Astrocyte (in vitro differentiated cells and primary cell): Measurements from ENCODE around the gene KRTAP4-7. TPM values are rescaled to one million over a fixed set of nuclear protein-coding genes. Genes with fewer than 3 reads are reported as not detected.

Experiments used
- DNase-seq: peaks from one replicate; pipeline ENCODE4 v3.0.0-alpha.2; 2010; ENCODE audit warnings: low read depth
- FAIRE-seq: peaks from 2 replicates; lab custom pipeline; 2011; peaks lifted over from hg19 to GRCh38; lab: Jason Lieb, UNC
- H2AFZ ChIP-seq: 2 replicates; pipeline ENCODE4 v1.6.0; 2012; ENCODE audit warnings: low read depth, low read length, inconsistent platforms
- H3K27ac ChIP-seq: 2 replicates; pipeline ENCODE4 v1.5.1; 2011; ENCODE audit warnings: low read depth, low read length, inconsistent platforms
- H3K27me3 ChIP-seq: 2 replicates; pipeline ENCODE4 v1.6.0; 2011; ENCODE audit warnings: low read length, inconsistent platforms; ENCODE audit not compliant: insufficient read depth
- H3K36me3 ChIP-seq: 2 replicates; pipeline ENCODE4 v1.5.1; 2011; ENCODE audit warnings: low read length, inconsistent platforms; ENCODE audit not compliant: insufficient read depth
- H3K4me1 ChIP-seq: 2 replicates; pipeline ENCODE4 v1.5.1; 2011; ENCODE audit warnings: low read length, inconsistent platforms; ENCODE audit not compliant: insufficient read depth
- H3K4me2 ChIP-seq: 2 replicates; pipeline ENCODE4 v1.6.0; 2012; ENCODE audit warnings: low read length, inconsistent platforms
- H3K4me3 ChIP-seq: 2 replicates; pipeline ENCODE4 v1.5.1; 2011; ENCODE audit warnings: low read depth, mild to moderate bottlenecking, low read length, inconsistent platforms; ENCODE audit not compliant: insufficient read depth
- H3K79me2 ChIP-seq: 2 replicates; pipeline ENCODE4 v1.6.0; 2012; ENCODE audit warnings: mild to moderate bottlenecking, low read length, inconsistent platforms; ENCODE audit not compliant: insufficient read depth
- H3K9ac ChIP-seq: 2 replicates; pipeline ENCODE4 v1.6.0; 2012; ENCODE audit warnings: mild to moderate bottlenecking, low read length, inconsistent platforms
- H3K9me3 ChIP-seq: 2 replicates; pipeline ENCODE4 v1.5.1; 2012; ENCODE audit warnings: low read depth, mild to moderate bottlenecking, low read length, inconsistent platforms; ENCODE audit not compliant: insufficient read depth
- H4K20me1 ChIP-seq: 2 replicates; pipeline ENCODE4 v1.6.0; 2012; ENCODE audit warnings: low read length, inconsistent platforms; ENCODE audit not compliant: insufficient read depth
- H3K27ac Mint-ChIP-seq: one replicate; pipeline ENCODE4 v1.8.0; 2021; ENCODE audit warnings: mild to moderate bottlenecking, mixed read lengths; ENCODE audit not compliant: unreplicated experiment
- H3K27me3 Mint-ChIP-seq: one replicate; pipeline ENCODE4 v1.8.0; 2021; ENCODE audit warnings: low read depth, mixed read lengths; ENCODE audit not compliant: unreplicated experiment
- H3K36me3 Mint-ChIP-seq: one replicate; pipeline ENCODE4 v1.8.0; 2021; ENCODE audit warnings: low read depth, mixed read lengths; ENCODE audit not compliant: unreplicated experiment
- H3K4me1 Mint-ChIP-seq: one replicate; pipeline ENCODE4 v1.8.0; 2021; ENCODE audit warnings: low read depth, mixed read lengths; ENCODE audit not compliant: unreplicated experiment
- H3K4me3 Mint-ChIP-seq: one replicate; pipeline ENCODE4 v1.8.0; 2021; ENCODE audit warnings: mild to moderate bottlenecking, moderate library complexity, mixed read lengths; ENCODE audit not compliant: unreplicated experiment
- H3K9me3 Mint-ChIP-seq: one replicate; pipeline ENCODE4 v1.8.0; 2021; ENCODE audit warnings: mild to moderate bottlenecking, mixed read lengths; ENCODE audit not compliant: unreplicated experiment
- EZH2 ChIP-seq: IDR thresholded peaks from 2 replicates; pipeline ENCODE4 v1.6.1; 2012; ENCODE audit warnings: mild to moderate bottlenecking, low read length, inconsistent platforms; ENCODE audit not compliant: insufficient read depth
- total RNA-seq: library from RNA; stranded (reverse); gene quantifications from 2 replicates; pipeline ENCODE4 v1.2.1, GENCODE V29; 2021
- TF ChIP-seq, protein P1 (sequence below): IDR thresholded peaks from 2 replicates; pipeline ENCODE4 v1.5.1; 2011; ENCODE audit warnings: low read depth, mild to moderate bottlenecking, inconsistent platforms, low read length, moderate library complexity; ENCODE audit not compliant: insufficient read depth

KRTAP4-7 gene
- total RNA-seq, 1 donor from 2014 or later = not detected

- Mint-ChIP-seq H3K27me3 (no peaks in the 10 kb centered on the region), H3K9me3 (peaks cover 2% of the 10 kb centered on the region), H3K27ac (no peak overlapping the region), H3K4me1 (peaks cover 23% of the 10 kb centered on the region), H3K4me3 (no peak overlapping the region), H3K36me3 (peaks cover 3% of the 10 kb centered on the region)
- Histone ChIP-seq H3K4me1 (peaks cover 30% of the 10 kb centered on the region), H3K79me2 (no peaks in the 10 kb centered on the region), H3K9ac (no peak overlapping the region), H2AFZ (no peak overlapping the region), H3K9me3 (no peaks in the 10 kb centered on the region), H4K20me1 (no peaks in the 10 kb centered on the region), H3K4me3 (no peak overlapping the region), H3K36me3 (no peaks in the 10 kb centered on the region), H3K27me3 (no peaks in the 10 kb centered on the region), H3K27ac (peak overlapping the region; percentile 86), H3K4me2 (no peak overlapping the region)
- TF ChIP-seq, protein P1, sequence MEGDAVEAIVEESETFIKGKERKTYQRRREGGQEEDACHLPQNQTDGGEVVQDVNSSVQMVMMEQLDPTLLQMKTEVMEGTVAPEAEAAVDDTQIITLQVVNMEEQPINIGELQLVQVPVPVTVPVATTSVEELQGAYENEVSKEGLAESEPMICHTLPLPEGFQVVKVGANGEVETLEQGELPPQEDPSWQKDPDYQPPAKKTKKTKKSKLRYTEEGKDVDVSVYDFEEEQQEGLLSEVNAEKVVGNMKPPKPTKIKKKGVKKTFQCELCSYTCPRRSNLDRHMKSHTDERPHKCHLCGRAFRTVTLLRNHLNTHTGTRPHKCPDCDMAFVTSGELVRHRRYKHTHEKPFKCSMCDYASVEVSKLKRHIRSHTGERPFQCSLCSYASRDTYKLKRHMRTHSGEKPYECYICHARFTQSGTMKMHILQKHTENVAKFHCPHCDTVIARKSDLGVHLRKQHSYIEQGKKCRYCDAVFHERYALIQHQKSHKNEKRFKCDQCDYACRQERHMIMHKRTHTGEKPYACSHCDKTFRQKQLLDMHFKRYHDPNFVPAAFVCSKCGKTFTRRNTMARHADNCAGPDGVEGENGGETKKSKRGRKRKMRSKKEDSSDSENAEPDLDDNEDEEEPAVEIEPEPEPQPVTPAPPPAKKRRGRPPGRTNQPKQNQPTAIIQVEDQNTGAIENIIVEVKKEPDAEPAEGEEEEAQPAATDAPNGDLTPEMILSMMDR = no peak
- no peak for TF ChIP-seq EZH2
- DNase-seq (no peak), FAIRE-seq (no peak)
These were observed 16.7 kb upstream of the KRTAP4-7 start for GRCh38 chr17:41067281-41067680.

DNA sequence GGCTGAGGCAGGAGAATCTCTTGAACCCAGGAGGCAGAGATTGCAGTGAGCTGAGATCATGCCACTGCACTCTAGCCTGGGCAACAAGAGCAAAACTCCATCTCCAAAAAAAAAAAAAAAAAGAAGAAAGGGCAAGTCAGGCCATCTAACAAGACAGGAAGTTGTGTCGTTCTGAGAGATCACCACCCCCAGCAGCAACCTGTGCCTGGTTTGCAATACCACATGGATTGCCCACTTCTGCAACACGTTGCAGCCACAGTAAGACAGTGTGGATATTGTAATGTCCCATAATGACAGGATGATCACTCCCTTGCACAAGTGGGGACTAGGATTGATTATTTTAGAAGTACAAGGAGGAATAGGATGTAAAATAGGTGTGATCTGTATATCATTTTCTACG lies 14.9 kb upstream of the KRTAP4-7 start:
- H3K36me3 ChIP-seq = no peaks in the 10 kb centered on the region
- no peak overlapping the region for H3K27ac Mint-ChIP-seq
- FAIRE-seq = no peak
- no peaks in the 10 kb centered on the region for H3K9me3 ChIP-seq
- H3K4me1 Mint-ChIP-seq = peaks cover 21% of the 10 kb centered on the region
- no peak overlapping the region for H3K9ac ChIP-seq
- TF ChIP-seq, protein P1 = no peak
- TF ChIP-seq EZH2 = no peak
- no peak overlapping the region for H3K4me3 ChIP-seq
- no peak overlapping the region for H3K27ac ChIP-seq
- H4K20me1 ChIP-seq = no peaks in the 10 kb centered on the region
- no peak overlapping the region for H3K4me3 Mint-ChIP-seq
- peaks cover 16% of the 10 kb centered on the region for H3K4me1 ChIP-seq
- peaks cover 2% of the 10 kb centered on the region for H3K9me3 Mint-ChIP-seq
- H2AFZ ChIP-seq = no peak overlapping the region
- H3K27me3 ChIP-seq = no peaks in the 10 kb centered on the region
- no peak overlapping the region for H3K4me2 ChIP-seq
- no peaks in the 10 kb centered on the region for H3K79me2 ChIP-seq
- no peaks in the 10 kb centered on the region for H3K27me3 Mint-ChIP-seq
- peaks cover 3% of the 10 kb centered on the region for H3K36me3 Mint-ChIP-seq
- DNase-seq = no peak

DNA sequence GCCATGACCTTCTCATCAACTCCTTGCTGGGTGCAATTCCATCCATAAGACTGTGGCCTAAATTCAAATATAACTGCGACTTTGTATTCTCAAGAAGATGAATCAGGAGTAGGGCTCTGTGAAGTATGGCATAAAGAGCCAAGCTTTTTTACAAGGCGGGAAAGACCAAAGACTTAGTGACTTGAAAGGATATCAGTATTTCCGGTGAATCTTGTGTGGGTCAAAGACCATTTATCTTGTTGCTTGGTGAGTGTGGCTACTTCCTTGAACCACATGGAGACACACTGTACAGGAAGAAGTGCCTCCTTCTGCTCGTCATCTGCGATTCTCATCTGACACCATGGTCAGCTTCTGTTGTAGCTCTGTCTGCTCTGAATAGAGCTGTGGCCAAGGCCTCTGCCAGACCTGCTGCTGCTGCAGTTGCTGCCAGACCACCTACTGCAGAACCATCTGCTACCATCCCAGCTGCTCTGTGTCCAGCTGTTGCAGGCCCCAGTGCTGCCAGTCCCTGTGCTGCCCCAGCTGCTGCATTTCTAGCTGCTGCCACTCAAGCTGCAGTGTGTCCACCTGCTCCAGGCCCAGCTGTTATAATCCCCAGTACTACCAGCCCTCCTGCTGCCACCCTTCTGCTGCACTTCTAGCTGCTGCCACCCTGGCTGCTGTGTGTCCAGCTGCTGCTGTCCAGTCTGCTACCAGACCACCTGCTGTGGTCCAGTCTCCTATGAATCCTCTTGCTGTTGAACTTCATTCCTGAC lies 12.2 kb upstream of the KRTAP4-7 start:
- no peak overlapping the region for H3K4me3 ChIP-seq
- H3K27me3 Mint-ChIP-seq = no peaks in the 10 kb centered on the region
- H3K36me3 Mint-ChIP-seq = peaks cover 3% of the 10 kb centered on the region
- H3K27me3 ChIP-seq = no peaks in the 10 kb centered on the region
- TF ChIP-seq, protein P1 = no peak
- TF ChIP-seq EZH2 = no peak
- H3K4me1 Mint-ChIP-seq = peaks cover 6% of the 10 kb centered on the region
- no peak overlapping the region for H3K27ac Mint-ChIP-seq
- FAIRE-seq (no peak), DNase-seq (no peak)
- no peaks in the 10 kb centered on the region for H3K9me3 ChIP-seq
- H3K9me3 Mint-ChIP-seq = peaks cover 4% of the 10 kb centered on the region
- no peak overlapping the region for H3K27ac ChIP-seq
- no peaks in the 10 kb centered on the region for H4K20me1 ChIP-seq
- H3K36me3 ChIP-seq = no peaks in the 10 kb centered on the region
- H3K79me2 ChIP-seq = no peaks in the 10 kb centered on the region
- no peak overlapping the region for H3K4me3 Mint-ChIP-seq
- no peak overlapping the region for H2AFZ ChIP-seq
- no peak overlapping the region for H3K4me2 ChIP-seq
- no peak overlapping the region for H3K9ac ChIP-seq
- peaks cover 5% of the 10 kb centered on the region for H3K4me1 ChIP-seq
